K562 (cell line): ENCODE data around the gene BAIAP2L2. TPM values are rescaled to one million over a fixed set of nuclear protein-coding genes. Genes with fewer than 3 reads are reported as not detected.

Experiments
- ATAC-seq: fragments of 200-7000 bp; cut with Tn5 transposase; 3 replicates; pipeline ENCODE4 v1.9.1; 2020; ENCODE audit warnings: moderate library complexity
- BruUV-seq: library from RNA; stranded (reverse); fragments of 400-500 nt; replicated peaks from 2 replicates; lab custom pipeline; 2021; lab: Mats Ljungman, UMichigan
- CTCF ChIA-PET: fragments of 300-600 bp; formaldehyde crosslinking; extraction: SDS; loops from one replicate; lab custom pipeline; 2021; ENCODE audit warnings: low intra/inter-chr PET ratio; lab: Yijun Ruan, JAX
- POLR2A ChIA-PET: fragments of 300-600, 350-650 bp; sonication (Branson Sonifier 250); formaldehyde crosslinking; extraction: SDS; loops from one replicate; lab custom pipeline; 2021; ENCODE audit warnings: antibody characterized with exemption, inconsistent platforms; lab: Yijun Ruan, JAX
- DNase-seq, 4 experiments: peaks; one replicate each; pipeline versions ENCODE4 v3.0.0 to v3.0.0-alpha.2; 2011 to 2018; ENCODE audit warnings: low spot score in 3 of 4, mixed read lengths in 3 of 4; ENCODE audit errors: extremely low read depth in 1 of 4
- FAIRE-seq: peaks from 2 replicates; lab custom pipeline; 2011; peaks lifted over from hg19 to GRCh38; lab: Jason Lieb, UNC
- H2AFZ ChIP-seq: 2 replicates; pipeline ENCODE4 v1.6.0; 2011; ENCODE audit warnings: low read depth, low read length, control low read depth, inconsistent platforms
- H3K27ac ChIP-seq: fragments of 200-600 bp; 3 replicates; pipeline ENCODE4 v1.8.0; 2011; ENCODE audit warnings: low read depth, mild to moderate bottlenecking, control low read depth, inconsistent platforms, low read length, moderate library complexity, mixed read lengths; ENCODE audit errors: extremely low read depth
- H3K27me3 ChIP-seq, 2 experiments: fragments of 300-600 bp in 1 of 2; 2 replicates in 1 of 2; 3 replicates in 1 of 2; pipeline versions ENCODE4 v1.6.0 to v1.8.0; 2011; ENCODE audit warnings: inconsistent platforms in 2 of 2, low read length in 2 of 2, mild to moderate bottlenecking in 1 of 2, mixed read lengths in 1 of 2, moderate library complexity in 1 of 2; ENCODE audit not compliant: control insufficient read depth in 2 of 2, insufficient read depth in 2 of 2
- H3K36me3 ChIP-seq: fragments of 300-600 bp; 3 replicates; pipeline ENCODE4 v1.8.0; 2011; ENCODE audit warnings: mild to moderate bottlenecking, low read length, inconsistent platforms; ENCODE audit not compliant: control insufficient read depth, insufficient read depth
- H3K4me1 ChIP-seq, 2 experiments: fragments of 200-600 bp in 1 of 2; replicated peaks in 1 of 2; 2 replicates in 1 of 2; 3 replicates in 1 of 2; pipeline versions ENCODE4 v1.5.1 to v1.8.0; 2011; ENCODE audit warnings: inconsistent platforms in 2 of 2, low read length in 2 of 2, mild to moderate bottlenecking in 1 of 2, mixed read lengths in 1 of 2, moderate library complexity in 1 of 2; ENCODE audit not compliant: control insufficient read depth in 2 of 2, insufficient read depth in 2 of 2
- H3K4me2 ChIP-seq: 2 replicates; pipeline ENCODE4 v1.6.1; 2011; ENCODE audit warnings: low read length, control low read depth, inconsistent platforms, mixed read lengths; ENCODE audit not compliant: insufficient read depth
- H3K4me3 ChIP-seq: fragments of 200-600 bp; sonication (generic), shearing (Covaris generic); 2 replicates; pipeline ENCODE4 v1.5.1; 2016; ENCODE audit warnings: control low read depth, inconsistent platforms
- H3K79me2 ChIP-seq: fragments of 200-600 bp; 3 replicates; pipeline ENCODE4 v1.8.0; 2011; ENCODE audit warnings: low read length, inconsistent platforms; ENCODE audit not compliant: control insufficient read depth, insufficient read depth
- H3K9ac ChIP-seq, 2 experiments: 2 replicates each; pipeline versions ENCODE4 v1.6.0 to v1.6.1; 2011; ENCODE audit warnings: low read depth in 2 of 2, low read length in 2 of 2, control low read depth in 1 of 2, inconsistent platforms in 1 of 2, mild to moderate bottlenecking in 1 of 2, mixed read lengths in 1 of 2; ENCODE audit not compliant: insufficient read depth in 1 of 2
- H3K9me1 ChIP-seq: one replicate; pipeline ENCODE4 v1.6.0; 2011; ENCODE audit warnings: inconsistent platforms, mild to moderate bottlenecking, low read length, moderate library complexity; ENCODE audit not compliant: control insufficient read depth, insufficient read depth
- H3K9me3 ChIP-seq: replicated peaks from 2 replicates; pipeline ENCODE4 v1.5.1; 2011; ENCODE audit warnings: low read depth, low read length, inconsistent platforms; ENCODE audit not compliant: control insufficient read depth, insufficient read depth
- H4K20me1 ChIP-seq: replicated peaks from 2 replicates; pipeline ENCODE4 v1.6.1; 2011; ENCODE audit warnings: low read length, inconsistent platforms, mixed read lengths; ENCODE audit not compliant: control insufficient read depth, insufficient read depth
- ASH1L ChIP-seq: fragments of 450-650 bp; IDR thresholded peaks from 2 replicates; pipeline ENCODE4 v1.6.1; 2018; ENCODE audit warnings: borderline replicate concordance, mild to moderate bottlenecking, low read depth; ENCODE audit not compliant: partially characterized antibody
- BCLAF1 ChIP-seq, 2 experiments: fragments of 450-650 bp in 1 of 2; IDR thresholded peaks; 2 replicates each; pipeline ENCODE4 v1.6.1; 2011 to 2017; ENCODE audit warnings: low read depth in 2 of 2, antibody characterized with exemption in 1 of 2, borderline replicate concordance in 1 of 2, low read length in 1 of 2, mild to moderate bottlenecking in 1 of 2, mixed read lengths in 1 of 2; ENCODE audit not compliant: control insufficient read depth in 1 of 2
- DIDO1 ChIP-seq: fragments of 450-650 bp; IDR thresholded peaks from 2 replicates; pipeline ENCODE4 v1.6.1; 2016; ENCODE audit warnings: low read depth, missing biosample characterization, missing genetic modification characterization
- ELF1 ChIP-seq: fragments of 200-800 bp; sonication (Bioruptor generic); IDR thresholded peaks from 2 replicates; pipeline ENCODE4 v1.6.1; 2016; ENCODE audit warnings: missing genetic modification characterization, missing compliant biosample characterization
- FOXA1 ChIP-seq: fragments of 450-650 bp; IDR thresholded peaks from 2 replicates; pipeline ENCODE4 v1.6.1; 2016; ENCODE audit warnings: mild to moderate bottlenecking, borderline replicate concordance
- FOXO4 ChIP-seq: fragments of 450-650 bp; formaldehyde crosslinking; IDR thresholded peaks from 2 replicates; pipeline ENCODE4 v1.4.0; 2020; ENCODE audit warnings: mild to moderate bottlenecking, moderate library complexity
- IRF1 ChIP-seq: sonication (generic); formaldehyde crosslinking; IDR thresholded peaks from 2 replicates; pipeline ENCODE4 v1.8.0; 2022; ENCODE audit warnings: missing genetic modification reagents, mild to moderate bottlenecking, borderline replicate concordance
- MITF ChIP-seq: IDR thresholded peaks from 2 replicates; pipeline ENCODE4 v1.6.1; 2014; ENCODE audit warnings: antibody characterized with exemption
- RHOXF2B ChIP-seq: fragments of 250-450 bp; sonication (Bioruptor Pico); conservative IDR thresholded peaks from 2 replicates; pipeline ENCODE4 v1.5.1; 2021
- STAT5A ChIP-seq: IDR thresholded peaks from 2 replicates; pipeline ENCODE4 v1.6.1; 2012; ENCODE audit warnings: low read length, inconsistent platforms, borderline replicate concordance
- WGBS: fragments of 100-300 bp; shearing (Covaris generic); methylation state at CpG from one replicate; pipeline ENCODE4 v1.1.6; 2016; ENCODE audit warnings: low coverage, mixed read lengths; ENCODE audit not compliant: insufficient coverage; ENCODE audit errors: missing lambda C conversion rate; 5-methylcytosine and 5-hydroxymethylcytosine counted together
- in situ Hi-C: fragments of 300-500 bp; cut with MboI; formaldehyde crosslinking; loops from 4 replicates; pipeline ENCODE4 v1.15.0; 2018; ENCODE audit warnings: inconsistent platforms, mixed read lengths
- intact Hi-C: fragments of 100-400 bp; cut with micrococcal nuclease; formaldehyde crosslinking; loops from 2 replicates; pipeline ENCODE4 v1.14.2; 2022
- polyA plus RNA-seq, 8 experiments: library from polyadenylated mRNA; depleted of rRNA in 4 of 8; stranded (reverse) in 5 of 8; unstranded in 3 of 8; fragments of >200 nt; fragmentation: Nextera tagmentation in 2 of 8; fragmentation: Illumina TruSeq in 1 of 8; extraction: Ambion mirVana in 2 of 8; extraction: Trizol in 1 of 8; gene quantifications; 2 replicates each; pipeline versions ENCODE4 v1.2.1 to v1.2.3, GENCODE V29; 2011 to 2014; ENCODE audit warnings: inconsistent platforms in 1 of 8, missing spikeins in 1 of 8
- total RNA-seq, 7 experiments: library from RNA; depleted of rRNA in 6 of 7; stranded (reverse); fragments of >200 nt in 6 of 7; fragmentation: Illumina TruSeq in 2 of 7; extraction: Trizol in 2 of 7; gene quantifications; 2 replicates each; pipeline versions ENCODE4 v1.2.1 to v1.2.3, GENCODE V29; 2011 to 2021; ENCODE audit warnings: low replicate concordance in 1 of 7

The BAIAP2L2 gene
- total and polyA plus RNA-seq, 9 of the 15 experiments (the other 6 are each of a cell fraction or from before 2014, with no cell fraction given): 0.04 to 0.22 (median 0.07) TPM; not detected in 4

- Histone ChIP-seq H3K4me1 (peaks cover 0 to under 1% of the 10 kb centered on the region in 2 experiments; a peak in 2 of 5 replicates), H3K4me2 (no peak overlapping the region), H3K4me3 (no peak overlapping the region), H2AFZ (no peak overlapping the region), H3K27me3 (no peaks in the 10 kb centered on the region), H3K9ac (no peak overlapping the region), H3K9me1 (no peaks in the 10 kb centered on the region), H3K9me3 (no peaks in the 10 kb centered on the region), H3K36me3 (no peaks in the 10 kb centered on the region), H3K27ac (no peak overlapping the region), H4K20me1 (no peaks in the 10 kb centered on the region), H3K79me2 (0 out of 3 replicates have a peak, but pooled peaks cover under 1% of the 10 kb centered on the region)
- intact Hi-C loops (no loop called here), in situ Hi-C loops (loop anchor here (10.0 to 25.0 kb wide), 3 partner anchors 292 to 950 kb away; partner anchors contain the start of genes APOBEC3C and APOBEC3D)
- DNase-seq (no peak), ATAC-seq (no peak), FAIRE-seq (no peak)
- BruUV-seq: no TSS peak
- ChIA-PET CTCF (no interaction called here), POLR2A (no interaction called here)
- TF ChIP-seq DIDO1 (tag) (no peak), BCLAF1 (IDR thresholded peaks at IDR 0.05; ENCODE audit: borderline replicate concordance in 1 of 2, control insufficient read depth in 1 of 2, low read depth in 2 of 2, low read length in 1 of 2) (no peak), ASH1L (no peak), MITF (no peak), FOXO4 (no peak), RHOXF2B (no peak), FOXA1 (no peak), STAT5A (no peak), ELF1 (no peak), IRF1 (no peak)
- 65% methylated on average over 6 of the region's 6 CpGs for WGBS
Observed at GRCh38 chr22:38062791-38063190, 47.7 kb downstream of the BAIAP2L2 start.
